NCI-H2196 treated with DMSO at 0.1 percent for 48 hours (cell line): ENCODE data around the gene BET1L.
"Not testable (repeated sequence)": the region's sequence is repeated elsewhere in the genome, so short reads cannot be mapped to it uniquely, and the experiment has no call there.

ENCODE experiments used
- DNase-seq: peaks from one replicate; lab custom pipeline; 2025; ENCODE audit not compliant: unreplicated experiment; lab: John Stamatoyannopoulos, UW

The BET1L gene

DNA sequence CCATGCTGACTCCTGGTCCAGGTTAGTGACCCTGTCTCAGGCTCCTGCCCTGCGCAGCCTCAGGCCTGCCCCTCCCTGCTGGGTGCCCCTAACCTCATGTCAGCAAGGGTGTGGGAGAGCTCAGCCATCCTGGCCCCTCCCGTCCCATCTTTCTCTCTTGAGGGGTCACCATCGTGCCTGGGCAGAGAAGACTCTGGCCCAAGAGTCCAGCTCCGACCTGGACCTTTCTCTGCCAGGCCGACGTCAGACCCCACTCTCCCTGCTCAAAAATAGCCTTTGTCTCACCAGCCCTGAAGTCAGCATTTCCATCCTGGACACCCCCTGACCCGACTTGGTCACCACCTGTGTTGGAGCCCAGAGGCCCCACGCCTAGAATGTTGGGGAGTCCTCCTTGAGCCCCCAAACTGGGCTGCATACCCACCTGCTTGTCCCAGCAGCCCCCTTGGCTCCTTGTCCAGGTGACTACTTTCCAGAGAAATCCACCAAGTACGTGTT is 9.4 kb downstream of the BET1L start:
- DNase-seq = no peak

DNA sequence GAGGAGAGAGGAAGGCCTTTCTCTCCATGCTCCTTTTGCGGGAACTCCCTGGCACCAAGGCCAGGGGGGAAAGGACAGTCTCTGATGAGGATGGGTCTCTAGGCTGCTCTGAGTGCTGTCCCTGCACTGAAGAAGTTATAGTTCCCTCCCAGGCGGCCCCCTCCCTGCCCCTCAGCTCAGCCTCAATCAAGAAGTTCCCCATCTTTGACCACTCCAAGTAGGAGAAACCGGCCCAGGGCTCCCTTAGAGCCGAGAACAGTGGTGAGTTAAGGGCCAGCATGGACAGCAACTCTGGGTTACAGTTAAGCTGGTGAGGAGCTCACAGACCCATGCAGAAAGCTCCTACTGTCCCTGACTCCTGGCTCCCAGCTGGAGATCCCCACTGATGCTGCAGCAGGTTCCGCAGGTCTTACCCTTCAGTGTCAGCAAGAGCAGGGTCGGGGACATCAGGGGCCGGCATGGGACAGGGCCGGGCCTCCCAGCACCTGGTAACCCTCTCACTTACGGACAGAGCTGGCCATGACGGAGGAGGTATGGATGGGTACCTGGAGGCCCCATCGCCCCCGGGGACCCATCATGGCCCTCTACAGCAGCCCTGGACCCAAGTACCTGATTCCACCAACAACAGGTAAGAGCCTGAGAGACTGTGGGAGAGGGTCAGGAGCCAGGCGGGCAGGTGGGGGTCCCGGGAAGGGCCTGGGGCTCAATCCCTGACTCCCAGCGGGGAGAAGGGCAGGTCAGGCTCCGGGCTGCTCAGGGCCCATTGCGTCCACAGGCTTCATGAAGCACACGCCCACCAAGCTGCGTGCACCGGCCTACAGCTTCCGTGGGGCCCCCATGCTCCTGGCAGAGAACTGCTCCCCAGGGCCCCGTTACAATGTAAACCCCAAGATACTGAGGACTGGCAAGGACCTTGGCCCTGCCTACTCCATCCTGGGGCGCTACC is 10.1 kb downstream of the BET1L start:
- no peak for DNase-seq

DNA sequence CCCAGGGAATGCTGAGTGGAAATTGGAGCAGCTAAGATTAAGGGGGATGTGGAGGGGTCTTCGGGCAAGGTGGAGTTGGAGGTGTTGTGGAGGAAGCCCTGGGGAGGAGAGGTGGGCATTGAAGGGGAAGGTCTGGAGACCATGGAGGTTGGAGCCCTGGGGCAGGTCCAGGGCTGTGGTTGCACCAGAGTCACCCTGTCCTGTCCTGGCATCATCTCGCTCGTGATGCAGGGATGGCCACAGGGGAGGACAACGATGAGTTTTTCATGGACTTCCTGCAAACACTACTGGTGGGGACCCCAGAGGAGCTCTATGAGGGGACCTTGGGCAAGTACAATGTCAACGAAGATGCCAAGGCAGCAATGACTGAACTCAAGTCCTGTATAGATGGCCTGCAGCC is 13.7 kb downstream of the BET1L start:
- DNase-seq = not testable (repeated sequence)

DNA sequence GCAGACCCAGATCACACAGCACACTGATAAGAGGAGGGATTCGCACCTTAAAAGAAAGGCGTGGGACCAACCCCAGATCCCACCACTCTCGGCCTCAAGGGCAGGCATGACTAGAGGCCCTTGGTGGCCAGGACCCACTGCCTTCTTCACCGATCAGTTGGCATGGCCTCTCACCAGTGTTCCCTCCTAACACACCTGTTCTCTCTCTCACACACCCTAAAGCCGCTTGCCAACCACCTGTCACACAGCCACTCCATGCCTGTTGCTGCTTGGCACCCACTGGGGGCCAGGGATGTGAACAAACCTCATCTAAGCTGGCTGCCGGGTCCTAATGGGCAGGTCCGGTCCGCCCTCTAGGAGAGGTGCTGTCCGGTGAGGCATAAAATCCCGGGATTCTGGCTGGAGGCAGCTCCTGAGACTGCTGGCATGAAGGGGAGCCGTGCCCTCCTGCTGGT is 14.5 kb downstream of the BET1L start, which contains the start of gene SCGB1C1:
TSS of gene SCGB1C1 (plus strand) at position 405 of the 455 bp plus-strand sequence. CDS start at position 427, 22 bp downstream.
- not testable (repeated sequence) for DNase-seq

DNA sequence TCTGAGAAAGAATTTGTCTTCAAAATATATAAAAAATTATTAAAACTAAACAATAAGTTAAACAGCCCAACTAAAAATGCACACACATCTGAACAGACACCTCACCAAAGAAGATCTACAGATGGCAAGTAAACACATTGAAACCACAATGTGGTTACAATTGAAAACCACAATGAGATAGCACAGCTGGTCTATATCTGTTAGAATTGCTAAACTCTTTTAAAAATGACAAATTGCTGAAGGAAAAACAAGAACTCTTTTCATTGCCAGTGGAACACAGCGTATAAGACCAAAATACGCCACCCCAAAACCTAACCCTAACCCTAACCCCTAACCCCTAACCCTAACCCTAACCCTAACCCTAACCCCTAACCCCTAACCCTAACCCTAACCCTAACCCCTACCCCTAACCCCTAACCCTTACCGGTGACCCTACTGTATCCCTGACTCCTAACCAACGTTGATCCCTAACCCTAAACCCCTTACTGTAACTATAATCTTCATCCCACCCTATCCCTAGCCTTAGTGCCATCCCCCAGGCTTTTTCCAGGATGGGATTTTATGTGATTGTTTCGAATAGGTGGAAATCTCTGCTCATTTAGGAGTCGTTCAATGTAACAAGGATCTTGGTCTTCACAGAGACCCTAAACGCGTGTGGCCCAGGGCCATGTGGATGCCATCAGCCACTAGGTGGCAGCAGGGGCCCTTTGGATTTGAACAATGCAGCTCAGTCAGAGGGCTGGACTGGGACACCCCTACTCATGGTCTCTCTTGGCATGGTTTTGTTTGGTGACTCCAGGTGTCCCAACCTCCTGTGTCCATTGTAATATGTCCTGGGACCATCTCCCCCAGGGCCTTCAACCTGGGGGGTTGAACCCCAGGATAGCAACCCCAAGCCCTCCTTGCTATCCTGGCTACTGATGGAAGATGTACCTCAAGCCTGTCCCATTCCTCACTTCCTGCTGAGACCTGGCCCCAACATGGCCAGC is 15.4 kb downstream of the BET1L start:
- not testable (repeated sequence) for DNase-seq

DNA sequence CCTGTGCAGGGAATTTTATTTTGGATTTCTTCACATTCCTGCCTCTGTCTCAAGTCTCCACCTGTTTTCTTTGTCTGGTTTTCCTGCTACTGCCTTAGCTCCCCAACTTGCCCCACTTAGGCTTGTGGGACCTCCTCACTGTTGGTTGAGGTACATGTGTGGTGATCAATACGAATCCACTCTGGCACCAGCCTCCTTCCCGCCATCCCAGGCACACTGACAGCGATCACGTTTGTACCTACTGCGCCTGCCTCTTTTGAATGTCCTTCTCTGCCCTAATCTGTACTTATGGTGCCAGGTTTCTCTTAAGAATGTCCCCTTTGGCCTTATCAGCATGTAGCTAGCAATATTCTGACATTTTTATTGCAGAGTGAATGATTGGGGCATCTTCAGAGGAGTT is 16.7 kb downstream of the BET1L start:
- DNase-seq = not testable (repeated sequence)

DNA sequence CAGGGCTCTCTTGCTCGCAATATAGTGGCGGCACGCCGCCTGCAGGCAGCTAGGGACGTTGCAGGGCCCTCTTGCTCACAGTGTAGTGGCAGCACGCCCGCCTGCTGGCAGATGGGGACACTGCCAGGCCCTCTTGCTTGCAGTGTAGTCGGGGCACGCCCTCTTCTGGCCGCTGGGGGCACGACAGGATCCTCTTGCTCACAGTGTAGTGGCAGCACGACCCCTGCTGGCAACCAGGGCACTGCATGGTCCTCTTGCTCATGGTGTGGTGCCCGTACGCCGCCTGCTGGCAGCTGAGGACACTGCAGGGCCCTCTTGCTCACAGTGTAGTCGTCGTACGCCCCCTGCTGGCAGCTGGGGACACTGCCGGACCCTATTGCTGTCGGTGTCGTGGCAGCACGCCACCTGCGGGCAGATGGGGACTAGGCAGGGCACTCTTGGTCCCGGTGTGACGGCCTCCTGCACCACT is 17.3 kb downstream of the BET1L start:
- DNase-seq = not testable (repeated sequence)

DNA sequence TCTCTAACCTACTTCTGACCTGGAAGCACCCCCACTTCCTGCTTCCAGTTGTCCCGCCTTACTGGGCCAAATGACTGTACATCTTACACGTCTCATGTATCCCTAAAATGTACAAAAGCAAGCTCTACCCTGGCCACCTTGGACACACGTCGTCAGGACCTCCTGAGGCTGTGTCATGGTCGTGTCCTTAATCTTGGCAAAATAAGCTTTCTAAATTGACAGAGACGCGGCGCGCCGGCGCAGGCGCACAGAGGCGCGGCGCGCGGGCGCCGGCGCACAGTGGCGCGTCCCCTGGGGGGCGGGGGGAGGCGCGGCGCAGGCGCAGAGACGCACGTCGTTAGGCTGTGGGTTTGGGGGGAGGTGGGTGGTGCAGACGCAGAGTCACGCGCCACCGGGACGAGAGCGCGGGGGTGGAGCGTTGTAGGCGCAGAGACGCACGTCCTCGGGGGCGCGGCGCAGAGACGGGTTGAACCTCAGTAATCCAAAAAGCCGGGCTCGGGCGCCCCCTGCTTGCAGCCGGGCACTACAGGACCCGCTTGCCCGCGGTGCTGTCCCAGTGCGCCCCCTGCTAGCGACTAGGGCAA is 17.9 kb downstream of the BET1L start:
- not testable (repeated sequence) for DNase-seq

DNA sequence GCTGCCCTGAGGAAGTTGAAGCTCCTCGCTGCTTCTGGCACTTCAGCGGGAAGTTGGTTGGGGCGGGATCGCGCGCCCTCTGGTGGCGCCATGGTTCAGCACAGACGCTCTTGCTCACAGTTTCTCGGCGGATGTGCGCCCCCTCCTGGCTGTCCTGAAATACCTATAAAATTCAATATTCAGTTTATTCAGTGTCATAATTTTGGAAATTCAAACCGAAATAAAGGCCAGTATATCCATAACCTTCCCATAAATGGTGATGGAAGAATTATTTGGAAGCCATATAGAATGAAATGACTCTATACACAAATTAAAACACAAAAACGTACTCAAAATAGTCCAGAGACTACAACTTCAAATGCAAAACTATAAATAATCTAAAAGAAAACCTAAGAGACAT is 27.0 kb downstream of the BET1L start:
- not testable (repeated sequence) for DNase-seq
